ENCODE measurements around the gene ZMYM1. TPM values are rescaled to one million over a fixed set of nuclear protein-coding genes. Genes with fewer than 3 reads are reported as not detected.

ZMYM1 gene
- total and polyA plus RNA-seq, 2 of the 8 experiments (the other 6 are each of a cell fraction or from before 2014, with no cell fraction given): 10.0 to 41.3 TPM

DNA sequence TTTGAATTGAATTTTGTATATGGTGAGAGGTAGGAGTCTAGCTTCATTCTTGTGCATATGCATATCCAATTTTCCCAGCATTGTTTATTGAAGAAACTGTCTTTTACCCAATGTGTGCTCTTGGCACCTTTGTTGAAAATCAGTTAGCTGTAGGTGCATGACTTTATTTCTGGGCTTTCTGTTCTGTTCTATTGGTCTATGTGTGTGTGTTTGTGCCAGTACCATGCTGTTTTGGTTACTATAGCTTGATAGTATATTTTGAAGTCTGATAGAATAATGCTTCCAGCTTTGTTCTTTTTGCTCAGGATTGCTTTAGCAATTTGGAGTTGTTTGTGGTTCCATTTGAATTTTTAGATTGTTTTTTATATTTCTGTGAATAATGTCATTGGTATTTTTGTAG is 9.4 kb upstream of the ZMYM1 start:
- no peaks in the 10 kb centered on the region for H3K79me2 ChIP-seq (ENCODE audit: control insufficient read depth in 1 of 2, insufficient read depth in 2 of 2, low read length in 2 of 2)
- no peak overlapping the region for H3K27ac ChIP-seq (ENCODE audit: low read depth, low read length)
- H2BK120ac ChIP-seq (replicated peaks; ENCODE audit: low read depth, low read length): no peak overlapping the region
- H4K20me1 ChIP-seq (replicated peaks in 1 of 2; ENCODE audit: control insufficient read depth in 1 of 2, insufficient read depth in 2 of 2, low read length in 2 of 2): no peaks in the 10 kb centered on the region
- H3K56ac ChIP-seq (replicated peaks; ENCODE audit: insufficient read length, low read depth, low read length): no peak overlapping the region
- no peaks in the 10 kb centered on the region for H3K9me3 ChIP-seq (ENCODE audit: insufficient read depth in 2 of 2, low read depth in 1 of 2, low read length in 1 of 2)
- no peak overlapping the region for H2AFZ ChIP-seq (ENCODE audit: low read length)
- H3K4ac ChIP-seq (replicated peaks; ENCODE audit: insufficient read length, low read depth, low read length): no peak overlapping the region
- no peak overlapping the region for H3K4me3 ChIP-seq (ENCODE audit: extremely low read depth in 1 of 4, insufficient read depth in 2 of 4, low read depth in 3 of 4, low read length in 4 of 4)
- H3K9ac ChIP-seq (replicated peaks in 1 of 4; ENCODE audit: extremely low read depth in 1 of 4, low read depth in 3 of 4, low read length in 3 of 4): no peak overlapping the region
- H4K91ac ChIP-seq (replicated peaks; ENCODE audit: insufficient read length, low read length): no peak overlapping the region
- no peaks in the 10 kb centered on the region for H3K27me3 ChIP-seq (replicated peaks in 1 of 4; ENCODE audit: control insufficient read depth in 3 of 4, extremely low read depth in 1 of 4, insufficient read depth in 3 of 4, low read length in 3 of 4)
- no peak overlapping the region for H2BK5ac ChIP-seq (ENCODE audit: low read depth, low read length)
- no peak overlapping the region for H2BK20ac ChIP-seq (ENCODE audit: low read length)
- no peaks in the 10 kb centered on the region for H3K79me1 ChIP-seq (ENCODE audit: low read depth, low read length)
- H3K23ac ChIP-seq (ENCODE audit: insufficient read length): no peak overlapping the region
- no peak overlapping the region for H4K8ac ChIP-seq (ENCODE audit: extremely low read depth, insufficient read depth, low read length)
- no peak overlapping the region for H3K14ac ChIP-seq (ENCODE audit: insufficient read length)
- DNase-seq (ENCODE audit: low read depth in 1 of 2, low spot score in 2 of 2) (no peak), FAIRE-seq (no peak)
- no peak overlapping the region for H2BK15ac ChIP-seq (ENCODE audit: low read length)
- ChIA-PET CTCF (ENCODE audit: partially characterized antibody) (no interaction called here), POLR2A (ENCODE audit: partially characterized antibody) (interaction anchor here (1.5 kb wide), 1 partner anchor 10 kb away, joined by 5 read pairs; the partner anchor contains the start of gene ZMYM1)
- no peaks in the 10 kb centered on the region for H3K4me1 ChIP-seq (replicated peaks in 1 of 4; ENCODE audit: control insufficient read depth in 3 of 4, insufficient read depth in 4 of 4, low read length in 3 of 4)
- H2BK12ac ChIP-seq (ENCODE audit: low read depth, low read length): no peak overlapping the region
- H4K5ac ChIP-seq (ENCODE audit: insufficient read length, low read depth, low read length): no peak overlapping the region
- H3K4me2 ChIP-seq (ENCODE audit: insufficient read depth in 1 of 2, low read depth in 2 of 2, low read length in 2 of 2): no peak overlapping the region
- no peaks in the 10 kb centered on the region for H3K36me3 ChIP-seq (ENCODE audit: control insufficient read depth in 2 of 4, insufficient read depth in 4 of 4, low read length in 3 of 4)
- no peaks in the 10 kb centered on the region for H3K23me2 ChIP-seq (ENCODE audit: low read depth, low read length)
- H2AK5ac ChIP-seq (ENCODE audit: low read depth, low read length): no peak overlapping the region
- no peak overlapping the region for H3K18ac ChIP-seq (ENCODE audit: extremely low read depth, low read length)
- no peak for TF ChIP-seq RXRA (IDR thresholded peaks at IDR 0.05; ENCODE audit: insufficient read depth, low read depth, low read length)
- no peak for TF ChIP-seq TCF12 (IDR thresholded peaks at IDR 0.05; ENCODE audit: low read depth, low read length)
- no peak for TF ChIP-seq HDAC2 (IDR thresholded peaks at IDR 0.05; ENCODE audit: borderline replicate concordance in 1 of 2, low read depth in 2 of 2, low read length in 2 of 2)
- TF ChIP-seq TBP (IDR thresholded peaks at IDR 0.05; ENCODE audit: low read depth, low read length): no peak
- no peak for TF ChIP-seq SP2 (IDR thresholded peaks at IDR 0.05; ENCODE audit: low read length)
- TF ChIP-seq MAFK (IDR thresholded peaks at IDR 0.05; ENCODE audit: low read depth, low read length): no peak
- no peak for TF ChIP-seq FOSL1 (IDR thresholded peaks at IDR 0.05; ENCODE audit: insufficient read depth, low read depth, low read length)
- no peak for TF ChIP-seq HDAC6 (IDR thresholded peaks at IDR 0.05; ENCODE audit: low read depth, low read length)
- no peak for TF ChIP-seq JUND (IDR thresholded peaks at IDR 0.05; ENCODE audit: low read length)
- TF ChIP-seq, protein P1, sequence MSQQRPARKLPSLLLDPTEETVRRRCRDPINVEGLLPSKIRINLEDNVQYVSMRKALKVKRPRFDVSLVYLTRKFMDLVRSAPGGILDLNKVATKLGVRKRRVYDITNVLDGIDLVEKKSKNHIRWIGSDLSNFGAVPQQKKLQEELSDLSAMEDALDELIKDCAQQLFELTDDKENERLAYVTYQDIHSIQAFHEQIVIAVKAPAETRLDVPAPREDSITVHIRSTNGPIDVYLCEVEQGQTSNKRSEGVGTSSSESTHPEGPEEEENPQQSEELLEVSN (IDR thresholded peaks at IDR 0.05): no peak
- TF ChIP-seq SIRT6 (IDR thresholded peaks at IDR 0.05; ENCODE audit: low read length): no peak
- TF ChIP-seq KDM4A (IDR thresholded peaks at IDR 0.05; ENCODE audit: low read depth, low read length, severe bottlenecking): no peak
- no peak for TF ChIP-seq SRF (IDR thresholded peaks at IDR 0.05; ENCODE audit: low read depth, low read length)
- no peak for TF ChIP-seq SIX5 (IDR thresholded peaks at IDR 0.05; ENCODE audit: low read depth, low read length)
- TF ChIP-seq, protein P2, sequence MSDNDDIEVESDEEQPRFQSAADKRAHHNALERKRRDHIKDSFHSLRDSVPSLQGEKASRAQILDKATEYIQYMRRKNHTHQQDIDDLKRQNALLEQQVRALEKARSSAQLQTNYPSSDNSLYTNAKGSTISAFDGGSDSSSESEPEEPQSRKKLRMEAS (IDR thresholded peaks at IDR 0.05): no peak
- TF ChIP-seq EGR1 (IDR thresholded peaks at IDR 0.05; ENCODE audit: borderline replicate concordance, low read depth, low read length): no peak
